ENCODE data around the gene CFAP73. TPM values are rescaled to one million over a fixed set of nuclear protein-coding genes. Genes with fewer than 3 reads are reported as not detected.

Gene CFAP73
- total and polyA plus RNA-seq, 2 of the 8 experiments (the other 6 are each of a cell fraction or from before 2014, with no cell fraction given) = 0.45 to 0.56 TPM

- TF ChIP-seq SRF (IDR thresholded peaks at IDR 0.05; ENCODE audit: low read depth, low read length) (no peak), TEAD4 (IDR thresholded peaks at IDR 0.05; ENCODE audit: low read depth, low read length) (no peak), SIN3A (conservative IDR thresholded peaks at IDR 0.05 in 1 of 2, IDR thresholded peaks at IDR 0.05 in 1 of 2; ENCODE audit: low read depth in 1 of 2, low read length in 2 of 2) (no peak), CBX8 (IDR thresholded peaks at IDR 0.05; ENCODE audit: borderline replicate concordance, low read depth, low read length) (no peak), KDM4A (IDR thresholded peaks at IDR 0.05; ENCODE audit: low read depth, low read length, severe bottlenecking) (no peak)
These were observed 49.8 kb upstream of the CFAP73 start (continued) for GRCh38 chr12:113099764-113100163.

All from H1 (cell line).